ENCODE results near the gene TRIM66. TPM values are rescaled to one million over a fixed set of nuclear protein-coding genes. Genes with fewer than 3 reads are reported as not detected.

TRIM66 gene
- total and polyA plus RNA-seq, 2 of the 8 experiments (the other 6 are each of a cell fraction or from before 2014, with no cell fraction given) = 3.1 to 3.5 TPM

GRCh38 chr11:8646873-8647272 lies 35.6 kb downstream of the TRIM66 start (continued):
- TF ChIP-seq SP1 (IDR thresholded peaks at IDR 0.05; ENCODE audit: low read depth, low read length) = no peak
- no peak for TF ChIP-seq JUND (IDR thresholded peaks at IDR 0.05; ENCODE audit: low read length)
- TF ChIP-seq FOSL1 (IDR thresholded peaks at IDR 0.05; ENCODE audit: insufficient read depth, low read depth, low read length) = no peak
- no peak for TF ChIP-seq KDM1A (IDR thresholded peaks at IDR 0.05; ENCODE audit: borderline replicate concordance, low read length)
- no peak for TF ChIP-seq CHD7 (IDR thresholded peaks at IDR 0.05; ENCODE audit: insufficient replicate concordance, low read length)
- TF ChIP-seq E2F6 (IDR thresholded peaks at IDR 0.05) = no peak
- TF ChIP-seq ATF3 (IDR thresholded peaks at IDR 0.05; ENCODE audit: insufficient read depth, low read depth, low read length) = no peak
- no peak for TF ChIP-seq SIN3A (conservative IDR thresholded peaks at IDR 0.05 in 1 of 2, IDR thresholded peaks at IDR 0.05 in 1 of 2; ENCODE audit: low read depth in 1 of 2, low read length in 2 of 2)
